Calu3 (cell line): ENCODE results near the gene FRY. TPM values are rescaled to one million over a fixed set of nuclear protein-coding genes. Genes with fewer than 3 reads are reported as not detected.

Source experiments
- BruUV-seq: library from RNA; stranded (reverse); fragments of 400-500 nt; replicated peaks from 2 replicates; lab custom pipeline; 2021; lab: Mats Ljungman, UMichigan
- CTCF ChIA-PET: fragments of 300-600 bp; sonication (Branson Sonifier 250); formaldehyde crosslinking; loops from one replicate; lab custom pipeline; 2022; ENCODE audit warnings: antibody characterized with exemption; lab: Charles Lee
- DNase-seq: peaks from one replicate; pipeline ENCODE4 v3.0.0; 2022
- H3K27ac Mint-ChIP-seq: one replicate; pipeline ENCODE4 v1.8.0; 2022; ENCODE audit warnings: mixed read lengths; ENCODE audit not compliant: unreplicated experiment
- H3K27me3 Mint-ChIP-seq: one replicate; pipeline ENCODE4 v1.8.0; 2022; ENCODE audit warnings: mixed read lengths; ENCODE audit not compliant: unreplicated experiment
- H3K36me3 Mint-ChIP-seq: one replicate; pipeline ENCODE4 v1.8.0; 2022; ENCODE audit warnings: mild to moderate bottlenecking, moderate library complexity, mixed read lengths; ENCODE audit not compliant: insufficient read depth, unreplicated experiment
- H3K4me1 Mint-ChIP-seq: one replicate; pipeline ENCODE4 v1.8.0; 2022; ENCODE audit warnings: mild to moderate bottlenecking, low read depth, mixed read lengths; ENCODE audit not compliant: unreplicated experiment
- H3K4me3 Mint-ChIP-seq: one replicate; pipeline ENCODE4 v1.8.0; 2022; ENCODE audit warnings: mild to moderate bottlenecking, low read depth, moderate library complexity, mixed read lengths; ENCODE audit not compliant: unreplicated experiment
- H3K9me3 Mint-ChIP-seq: one replicate; pipeline ENCODE4 v1.8.0; 2022; ENCODE audit warnings: low read depth, mixed read lengths; ENCODE audit not compliant: unreplicated experiment
- intact Hi-C: fragments of 100-400 bp; cut with micrococcal nuclease; formaldehyde crosslinking; loops from one replicate; pipeline ENCODE4 v1.10.0; 2022; ENCODE audit not compliant: unreplicated experiment
- total RNA-seq: library from RNA; stranded (reverse); gene quantifications from 2 replicates; pipeline ENCODE4 v1.2.3, GENCODE V29; 2022
- TF ChIP-seq, protein P1 (sequence below): fragments of 200-600 bp; IDR thresholded peaks from one replicate; pipeline ENCODE4 v1.8.0; 2022; ENCODE audit warnings: antibody characterized with exemption; ENCODE audit not compliant: unreplicated experiment

The FRY gene
- total RNA-seq, 1 experiment from 2014 or later = 6.2 TPM

DNA sequence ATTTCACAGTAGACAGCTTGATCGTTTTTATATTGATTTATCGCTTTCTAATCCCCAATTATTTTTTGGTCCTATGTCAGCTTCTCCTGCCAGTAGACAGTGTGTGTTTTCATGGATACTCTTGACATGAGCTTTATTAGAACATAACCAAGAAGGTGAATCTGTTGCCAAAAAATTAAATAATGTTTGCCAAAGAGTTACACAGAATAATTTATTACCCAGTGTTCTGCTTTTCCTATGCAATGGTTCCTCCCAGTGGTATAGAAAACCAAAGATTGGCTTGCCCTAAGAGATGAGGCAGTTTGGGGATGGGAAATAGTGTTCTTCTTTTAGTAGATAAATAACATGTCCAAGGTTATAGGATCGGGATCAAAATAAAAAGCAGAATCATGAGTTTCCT, 8.5 kb upstream of the FRY start:
- BruUV-seq = no TSS peak
- intact Hi-C loops = no loop called here
- H3K4me1 Mint-ChIP-seq = no peaks in the 10 kb centered on the region
- H3K27ac Mint-ChIP-seq = no peak overlapping the region
- TF ChIP-seq, protein P1, sequence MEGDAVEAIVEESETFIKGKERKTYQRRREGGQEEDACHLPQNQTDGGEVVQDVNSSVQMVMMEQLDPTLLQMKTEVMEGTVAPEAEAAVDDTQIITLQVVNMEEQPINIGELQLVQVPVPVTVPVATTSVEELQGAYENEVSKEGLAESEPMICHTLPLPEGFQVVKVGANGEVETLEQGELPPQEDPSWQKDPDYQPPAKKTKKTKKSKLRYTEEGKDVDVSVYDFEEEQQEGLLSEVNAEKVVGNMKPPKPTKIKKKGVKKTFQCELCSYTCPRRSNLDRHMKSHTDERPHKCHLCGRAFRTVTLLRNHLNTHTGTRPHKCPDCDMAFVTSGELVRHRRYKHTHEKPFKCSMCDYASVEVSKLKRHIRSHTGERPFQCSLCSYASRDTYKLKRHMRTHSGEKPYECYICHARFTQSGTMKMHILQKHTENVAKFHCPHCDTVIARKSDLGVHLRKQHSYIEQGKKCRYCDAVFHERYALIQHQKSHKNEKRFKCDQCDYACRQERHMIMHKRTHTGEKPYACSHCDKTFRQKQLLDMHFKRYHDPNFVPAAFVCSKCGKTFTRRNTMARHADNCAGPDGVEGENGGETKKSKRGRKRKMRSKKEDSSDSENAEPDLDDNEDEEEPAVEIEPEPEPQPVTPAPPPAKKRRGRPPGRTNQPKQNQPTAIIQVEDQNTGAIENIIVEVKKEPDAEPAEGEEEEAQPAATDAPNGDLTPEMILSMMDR = no peak
- no peaks in the 10 kb centered on the region for H3K27me3 Mint-ChIP-seq
- no peaks in the 10 kb centered on the region for H3K36me3 Mint-ChIP-seq
- no peak overlapping the region for H3K4me3 Mint-ChIP-seq
- H3K9me3 Mint-ChIP-seq = no peaks in the 10 kb centered on the region
- no peak for DNase-seq
- CTCF ChIA-PET = no interaction called here

DNA sequence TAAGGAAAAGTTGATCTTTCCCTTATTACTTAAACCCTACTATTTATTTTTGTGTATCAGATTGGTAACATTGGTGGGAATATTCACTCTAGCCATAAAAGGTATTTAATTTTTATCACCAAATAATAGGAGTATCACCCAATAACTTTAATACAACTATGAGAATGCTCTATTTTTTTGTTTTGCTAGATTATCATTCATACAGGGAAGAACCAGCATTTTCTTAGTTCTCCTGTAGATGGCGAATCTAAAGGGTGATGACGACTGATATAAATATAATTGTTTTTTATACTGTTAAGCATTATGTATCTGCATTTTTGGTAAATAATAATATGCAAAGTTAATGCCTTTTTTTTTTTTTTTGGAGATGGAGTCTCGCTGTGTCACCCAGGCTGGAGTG, 7.9 kb upstream of the FRY start:
- Mint-ChIP-seq H3K27ac (no peak overlapping the region), H3K36me3 (no peaks in the 10 kb centered on the region), H3K4me1 (no peaks in the 10 kb centered on the region), H3K27me3 (no peaks in the 10 kb centered on the region), H3K9me3 (no peaks in the 10 kb centered on the region), H3K4me3 (no peak overlapping the region)
- DNase-seq = no peak
- intact Hi-C loops = no loop called here
- no TSS peak for BruUV-seq
- TF ChIP-seq, protein P1 = no peak
- CTCF ChIA-PET = no interaction called here

DNA sequence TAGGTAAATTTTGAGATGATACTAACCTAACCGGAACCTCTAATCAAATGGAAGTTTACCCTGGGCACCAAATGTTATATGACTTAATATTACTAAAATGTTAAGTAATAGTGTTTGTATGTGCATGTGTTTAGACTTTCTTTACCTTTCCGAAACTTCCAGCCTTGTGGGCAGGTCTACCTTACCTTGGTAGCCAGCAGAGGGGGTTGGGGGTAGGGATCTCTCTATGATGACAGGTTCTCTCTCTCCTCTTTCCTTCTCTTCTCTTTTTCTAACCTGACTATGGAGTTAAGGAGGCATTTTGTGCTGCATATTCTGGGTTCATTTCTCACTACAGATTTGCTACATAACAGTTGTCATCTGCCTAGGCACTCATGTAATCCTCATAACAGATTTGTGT, 6.8 kb upstream of the FRY start:
- intact Hi-C loops = no loop called here
- Mint-ChIP-seq H3K4me3 (no peak overlapping the region), H3K9me3 (no peaks in the 10 kb centered on the region), H3K27ac (no peak overlapping the region), H3K36me3 (no peaks in the 10 kb centered on the region), H3K27me3 (no peaks in the 10 kb centered on the region), H3K4me1 (no peaks in the 10 kb centered on the region)
- CTCF ChIA-PET = no interaction called here
- TF ChIP-seq, protein P1 = no peak
- no peak for DNase-seq
- no TSS peak for BruUV-seq

DNA sequence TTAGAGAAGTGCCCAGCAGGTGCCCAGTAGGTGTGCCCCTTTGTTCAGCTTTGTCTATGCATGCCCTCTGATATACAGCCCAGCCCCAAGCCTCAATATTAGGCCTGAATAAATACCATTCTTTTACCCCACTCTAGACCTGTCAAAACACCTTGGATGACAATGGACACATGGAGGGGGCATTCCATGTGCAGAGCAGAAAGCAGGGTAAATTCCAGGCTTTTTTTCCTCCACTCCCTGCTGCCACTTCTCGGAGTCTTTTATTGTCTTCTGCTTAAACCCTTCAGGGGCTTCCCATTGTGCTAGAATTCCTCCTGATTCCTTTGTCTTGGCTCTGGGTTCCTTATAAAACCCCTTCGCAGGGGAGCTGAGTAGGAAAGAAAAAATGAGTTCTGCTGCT, 5.8 kb upstream of the FRY start:
- Mint-ChIP-seq H3K4me3 (no peak overlapping the region), H3K27me3 (no peaks in the 10 kb centered on the region), H3K4me1 (no peaks in the 10 kb centered on the region), H3K9me3 (no peaks in the 10 kb centered on the region), H3K36me3 (peaks cover 2% of the 10 kb centered on the region), H3K27ac (no peak overlapping the region)
- intact Hi-C loops = no loop called here
- DNase-seq = no peak
- no TSS peak for BruUV-seq
- CTCF ChIA-PET = no interaction called here
- TF ChIP-seq, protein P1 = no peak

DNA sequence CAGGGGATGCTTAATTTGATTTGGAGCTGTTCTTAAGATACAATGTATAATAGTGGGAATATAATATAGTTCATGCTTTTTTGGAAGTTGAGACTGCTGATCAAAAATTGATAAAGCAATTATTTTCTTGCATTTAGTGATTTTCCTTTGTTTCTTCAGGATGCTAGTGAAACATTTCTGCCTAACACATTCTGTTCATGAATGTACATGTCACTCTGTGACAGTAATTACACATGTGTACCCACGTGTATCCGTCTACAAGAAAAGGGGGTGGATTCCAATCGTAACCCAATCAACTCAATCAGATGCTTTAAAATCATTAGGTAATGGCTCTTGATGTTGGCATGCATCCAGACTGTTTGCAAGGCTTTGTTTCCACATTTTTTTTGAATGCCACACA, 5.0 kb upstream of the FRY start:
- no peak overlapping the region for H3K4me3 Mint-ChIP-seq
- intact Hi-C loops = no loop called here
- no peak overlapping the region for H3K27ac Mint-ChIP-seq
- no TSS peak for BruUV-seq
- TF ChIP-seq, protein P1 = no peak
- H3K27me3 Mint-ChIP-seq = no peaks in the 10 kb centered on the region
- H3K9me3 Mint-ChIP-seq = no peaks in the 10 kb centered on the region
- H3K36me3 Mint-ChIP-seq = peaks cover 11% of the 10 kb centered on the region
- CTCF ChIA-PET = no interaction called here
- H3K4me1 Mint-ChIP-seq = peaks cover 2% of the 10 kb centered on the region
- DNase-seq = no peak
